Osteoblast (primary cell): ENCODE results near the gene EPB41. TPM values are rescaled to one million over a fixed set of nuclear protein-coding genes. Genes with fewer than 3 reads are reported as not detected.

Experiments used
- DNase-seq: peaks from one replicate; pipeline ENCODE4 v3.0.0; 2011; ENCODE audit warnings: low spot score, mixed read lengths; ENCODE audit not compliant: insufficient read length; ENCODE audit errors: missing footprints
- H2AFZ ChIP-seq: 2 replicates; pipeline ENCODE4 v1.6.0; 2011; ENCODE audit warnings: mild to moderate bottlenecking, low read length
- H3K27ac ChIP-seq: 2 replicates; pipeline ENCODE4 v1.5.1; 2011; ENCODE audit warnings: mild to moderate bottlenecking, low read depth, low read length, moderate library complexity
- H3K27me3 ChIP-seq: 2 replicates; pipeline ENCODE4 v1.6.0; 2012; ENCODE audit warnings: mild to moderate bottlenecking, control low read depth, inconsistent platforms, low read length, moderate library complexity; ENCODE audit not compliant: insufficient read depth
- H3K36me3 ChIP-seq: 2 replicates; pipeline ENCODE4 v1.5.1; 2011; ENCODE audit warnings: mild to moderate bottlenecking, low read length, control low read depth, moderate library complexity; ENCODE audit not compliant: insufficient read depth
- H3K4me1 ChIP-seq: 2 replicates; pipeline ENCODE4 v1.5.1; 2011; ENCODE audit warnings: mild to moderate bottlenecking, low read length, control low read depth, moderate library complexity; ENCODE audit not compliant: insufficient read depth
- H3K4me2 ChIP-seq: 2 replicates; pipeline ENCODE4 v1.6.0; 2011; ENCODE audit warnings: mild to moderate bottlenecking, low read length; ENCODE audit not compliant: insufficient read depth
- H3K4me3 ChIP-seq: fragments of 200-600 bp; sonication (generic); 3 replicates; pipeline ENCODE4 v1.5.1; 2012; ENCODE audit warnings: mild to moderate bottlenecking, low read length, inconsistent platforms; ENCODE audit not compliant: insufficient read depth
- H3K79me2 ChIP-seq: 2 replicates; pipeline ENCODE4 v1.6.0; 2012; ENCODE audit warnings: mild to moderate bottlenecking, low read length, control low read depth, inconsistent platforms; ENCODE audit not compliant: insufficient read depth
- H3K9me3 ChIP-seq: 2 replicates; pipeline ENCODE4 v1.5.1; 2011; ENCODE audit warnings: low read depth, low read length, control low read depth
- H4K20me1 ChIP-seq: 2 replicates; pipeline ENCODE4 v1.6.0; 2012; ENCODE audit warnings: mild to moderate bottlenecking, low read length, control low read depth; ENCODE audit not compliant: insufficient read depth
- total RNA-seq: library from RNA; depleted of rRNA; stranded (reverse); fragments of >200 nt; gene quantifications from 2 replicates; pipeline ENCODE4 v1.2.3, GENCODE V29; 2012
- TF ChIP-seq, protein P1 (sequence below): IDR thresholded peaks from 2 replicates; pipeline ENCODE4 v1.5.1; 2011; ENCODE audit warnings: mild to moderate bottlenecking, low read depth, low read length, moderate library complexity; ENCODE audit errors: extremely low read depth

EPB41 gene
- total RNA-seq, 1 donor = 20.6 TPM

DNA sequence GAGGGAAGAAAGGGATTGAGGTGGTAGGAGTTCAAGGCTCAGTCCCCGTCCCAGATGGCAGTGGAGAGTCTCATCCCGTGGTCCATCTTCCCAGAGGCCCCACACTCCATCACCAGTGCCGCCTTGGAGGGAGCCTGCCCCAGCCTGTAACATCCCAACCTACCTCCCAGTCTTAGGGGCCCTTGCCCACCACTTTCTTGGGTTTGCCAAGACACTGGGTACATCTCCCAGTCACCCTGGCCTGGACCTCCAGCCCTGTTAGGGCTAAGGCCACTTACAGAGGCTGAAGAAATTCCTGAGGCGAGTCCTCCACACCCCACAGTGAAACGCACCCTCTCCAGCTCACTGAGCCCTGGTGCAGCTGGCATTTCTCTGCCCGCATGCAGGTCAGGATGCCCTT is 206.0 kb downstream of the EPB41 start:
- no peak overlapping the region for H3K4me2 ChIP-seq
- TF ChIP-seq, protein P1, sequence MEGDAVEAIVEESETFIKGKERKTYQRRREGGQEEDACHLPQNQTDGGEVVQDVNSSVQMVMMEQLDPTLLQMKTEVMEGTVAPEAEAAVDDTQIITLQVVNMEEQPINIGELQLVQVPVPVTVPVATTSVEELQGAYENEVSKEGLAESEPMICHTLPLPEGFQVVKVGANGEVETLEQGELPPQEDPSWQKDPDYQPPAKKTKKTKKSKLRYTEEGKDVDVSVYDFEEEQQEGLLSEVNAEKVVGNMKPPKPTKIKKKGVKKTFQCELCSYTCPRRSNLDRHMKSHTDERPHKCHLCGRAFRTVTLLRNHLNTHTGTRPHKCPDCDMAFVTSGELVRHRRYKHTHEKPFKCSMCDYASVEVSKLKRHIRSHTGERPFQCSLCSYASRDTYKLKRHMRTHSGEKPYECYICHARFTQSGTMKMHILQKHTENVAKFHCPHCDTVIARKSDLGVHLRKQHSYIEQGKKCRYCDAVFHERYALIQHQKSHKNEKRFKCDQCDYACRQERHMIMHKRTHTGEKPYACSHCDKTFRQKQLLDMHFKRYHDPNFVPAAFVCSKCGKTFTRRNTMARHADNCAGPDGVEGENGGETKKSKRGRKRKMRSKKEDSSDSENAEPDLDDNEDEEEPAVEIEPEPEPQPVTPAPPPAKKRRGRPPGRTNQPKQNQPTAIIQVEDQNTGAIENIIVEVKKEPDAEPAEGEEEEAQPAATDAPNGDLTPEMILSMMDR = no peak
- no peak overlapping the region for H2AFZ ChIP-seq
- peak; percentile 79 for DNase-seq
- no peak overlapping the region for H3K27ac ChIP-seq
- H3K27me3 ChIP-seq = no peaks in the 10 kb centered on the region
- H3K4me1 ChIP-seq = peaks cover 12% of the 10 kb centered on the region
- H4K20me1 ChIP-seq = peaks cover 10% of the 10 kb centered on the region
- H3K79me2 ChIP-seq = no peaks in the 10 kb centered on the region
- H3K36me3 ChIP-seq = no peaks in the 10 kb centered on the region
- H3K4me3 ChIP-seq = no peak overlapping the region
- no peaks in the 10 kb centered on the region for H3K9me3 ChIP-seq

DNA sequence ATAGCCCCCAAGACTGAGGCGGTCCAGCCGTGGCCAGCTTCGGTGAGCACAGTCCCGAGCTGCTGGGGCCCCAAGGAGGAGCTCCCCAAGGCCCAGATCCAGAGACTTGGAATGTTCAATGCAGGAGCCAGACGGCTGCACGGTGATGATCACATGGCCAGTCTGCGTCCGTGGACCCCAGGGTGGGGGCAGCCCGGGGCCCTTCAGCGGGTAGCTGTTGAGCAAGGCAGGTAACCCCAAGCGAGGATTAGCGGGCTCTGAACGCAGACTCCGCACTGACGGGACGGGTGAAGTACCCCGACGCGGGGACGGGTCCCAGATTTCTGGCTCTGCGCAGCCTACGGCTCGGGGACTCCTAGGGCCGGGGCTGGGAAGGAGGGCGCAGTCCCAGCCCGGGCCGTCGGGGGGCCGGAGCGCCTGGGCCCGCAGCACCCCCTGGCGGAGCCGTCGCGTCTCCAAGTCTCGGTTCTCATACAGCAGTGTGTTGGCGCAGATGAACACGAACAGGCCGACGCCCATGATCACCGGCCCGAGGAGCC is 206.6 kb downstream of the EPB41 start:
- peaks cover 10% of the 10 kb centered on the region for H4K20me1 ChIP-seq
- H3K4me3 ChIP-seq = no peak overlapping the region
- no peaks in the 10 kb centered on the region for H3K79me2 ChIP-seq
- no peaks in the 10 kb centered on the region for H3K9me3 ChIP-seq
- no peak overlapping the region for H3K27ac ChIP-seq
- H2AFZ ChIP-seq = no peak overlapping the region
- H3K36me3 ChIP-seq = no peaks in the 10 kb centered on the region
- H3K4me2 ChIP-seq = no peak overlapping the region
- TF ChIP-seq, protein P1 = peak; percentile 11
- no peaks in the 10 kb centered on the region for H3K27me3 ChIP-seq
- DNase-seq = peak; percentile 93
- H3K4me1 ChIP-seq = peaks cover 12% of the 10 kb centered on the region

DNA sequence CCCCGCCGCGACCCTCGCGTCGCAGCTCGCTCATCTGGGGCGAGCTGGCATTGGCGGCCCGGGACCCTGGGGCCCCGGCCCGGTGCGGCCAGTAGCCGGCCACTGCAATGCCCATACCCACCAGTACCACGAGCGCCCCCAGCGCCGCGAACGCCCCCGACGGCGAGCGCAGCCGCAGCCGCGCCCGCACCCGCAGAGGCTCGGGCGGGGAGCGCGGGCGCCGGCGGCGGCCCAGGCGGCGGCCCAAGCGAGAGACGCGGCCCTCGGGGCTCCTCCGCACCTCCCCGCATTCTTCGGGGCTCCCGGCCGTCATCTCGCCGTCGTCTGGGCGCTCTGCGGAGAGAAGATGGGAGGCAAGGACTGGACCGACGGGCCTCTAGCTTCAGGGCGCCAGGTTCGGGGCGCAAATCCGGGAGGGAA is 207.2 kb downstream of the EPB41 start:
- Histone ChIP-seq H4K20me1 (peaks cover 10% of the 10 kb centered on the region), H3K27me3 (no peaks in the 10 kb centered on the region), H3K36me3 (no peaks in the 10 kb centered on the region), H3K9me3 (no peaks in the 10 kb centered on the region), H3K27ac (no peak overlapping the region), H3K79me2 (no peaks in the 10 kb centered on the region), H2AFZ (no peak overlapping the region), H3K4me1 (peaks cover 12% of the 10 kb centered on the region), H3K4me3 (peak overlapping the region; percentile 81), H3K4me2 (peak overlapping the region; percentile 86)
- TF ChIP-seq, protein P1 = no peak
- no peak for DNase-seq

DNA sequence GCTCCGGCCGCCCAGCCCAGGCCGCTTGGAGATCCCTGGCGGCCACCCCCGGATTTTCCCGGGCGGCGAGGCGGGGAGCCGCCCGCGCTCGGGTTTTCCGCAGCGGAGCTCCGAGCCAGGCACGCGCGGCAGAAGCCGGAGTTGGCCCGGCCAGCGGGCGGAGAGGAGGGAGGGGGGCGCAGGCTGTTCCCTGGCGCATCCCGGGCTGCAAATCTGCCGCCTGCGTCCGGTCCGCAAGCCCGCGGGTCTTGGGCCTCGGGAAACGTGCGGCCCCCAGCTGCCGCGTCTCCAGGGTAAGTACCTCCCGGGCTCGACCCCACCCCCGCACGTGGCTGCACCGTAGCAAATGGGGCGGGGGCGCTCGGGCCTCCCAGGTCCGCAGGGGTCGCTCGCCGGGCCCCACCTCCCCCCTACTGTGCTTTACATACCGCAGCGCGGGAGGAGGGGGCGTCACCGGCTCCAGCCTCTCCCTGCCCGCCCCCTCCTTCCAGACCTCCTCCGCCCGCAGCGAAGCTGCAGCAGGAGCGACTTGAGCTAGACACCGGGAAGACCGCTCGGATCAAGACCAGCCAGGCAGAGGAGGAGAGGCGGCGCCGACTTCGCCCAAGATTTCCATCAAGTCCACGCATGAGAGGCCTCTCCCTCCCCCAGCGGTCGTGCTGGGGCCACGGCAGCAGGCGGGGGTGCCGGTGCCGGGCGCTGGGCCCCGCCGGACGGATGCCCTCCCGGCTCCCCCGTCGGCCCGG is 207.7 kb downstream of the EPB41 start:
- Histone ChIP-seq H3K4me1 (peaks cover 12% of the 10 kb centered on the region), H3K79me2 (no peaks in the 10 kb centered on the region), H3K27me3 (no peaks in the 10 kb centered on the region), H4K20me1 (peaks cover 10% of the 10 kb centered on the region), H3K4me2 (peak overlapping the region; percentile 86), H3K36me3 (no peaks in the 10 kb centered on the region), H3K27ac (no peak overlapping the region), H3K4me3 (peak overlapping the region; percentile 81), H3K9me3 (no peaks in the 10 kb centered on the region), H2AFZ (peak overlapping the region; percentile 25)
- TF ChIP-seq, protein P1 = no peak
- peak; percentile 96 for DNase-seq
